ENCODE results near the gene TAPT1. TPM values are rescaled to one million over a fixed set of nuclear protein-coding genes. Genes with fewer than 3 reads are reported as not detected.

The TAPT1 gene
- total and polyA plus RNA-seq, 2 experiments from 2014 or later = 3.6 to 9.9 TPM

DNA sequence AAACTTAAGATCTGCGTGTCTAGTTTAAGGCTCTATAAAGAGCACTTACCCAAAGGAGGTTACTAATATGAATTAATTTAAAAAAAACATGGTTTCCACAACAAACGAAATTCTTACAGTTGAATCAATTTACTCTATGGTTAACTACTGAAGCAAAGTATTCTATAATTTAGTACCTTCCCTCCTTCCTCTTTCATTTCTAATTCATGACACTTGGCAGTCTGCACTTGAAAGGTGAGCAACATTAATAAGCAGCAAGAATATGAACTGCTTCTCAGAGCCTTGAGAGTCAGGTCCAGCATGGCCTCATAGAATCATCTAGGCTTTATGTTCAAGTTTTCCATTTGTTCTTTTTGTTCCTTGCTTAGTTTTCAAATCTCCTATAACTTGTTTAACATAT, 42.7 kb downstream of the TAPT1 start:
- H3K4me3 ChIP-seq = no peak overlapping the region
- no peaks in the 10 kb centered on the region for H3K9me2 ChIP-seq (ENCODE audit: insufficient read depth)
- no peaks in the 10 kb centered on the region for H3K27me3 Mint-ChIP-seq (ENCODE audit: insufficient read depth, low read depth, poor library complexity)
- peaks cover 4% of the 10 kb centered on the region for H3K4me1 Mint-ChIP-seq
- no peak for ATAC-seq
- no peak overlapping the region for H3K27ac ChIP-seq (ENCODE audit: low read depth)
- H3K36me3 ChIP-seq (ENCODE audit: insufficient read depth) = no peaks in the 10 kb centered on the region
- H3K27ac Mint-ChIP-seq = no peak overlapping the region
- no peaks in the 10 kb centered on the region for H3F3A ChIP-seq (replicated peaks; ENCODE audit: low read depth)
- H4K20me1 ChIP-seq (replicated peaks; ENCODE audit: insufficient read depth) = no peaks in the 10 kb centered on the region
- peaks cover 5% of the 10 kb centered on the region for H3K4me1 ChIP-seq (ENCODE audit: insufficient read depth)
- no peak for DNase-seq (ENCODE audit: low spot score)
- no peak overlapping the region for H3K4me2 ChIP-seq
- H3K36me3 Mint-ChIP-seq (ENCODE audit: low read depth) = peaks cover 3% of the 10 kb centered on the region; the same call in 2 of the 3 replicates
- no peak overlapping the region for H2AFZ ChIP-seq
- no peak overlapping the region for H3K4me3 Mint-ChIP-seq
- no peak for TF ChIP-seq CREB1 (CRISPR knock-in tag; IDR thresholded peaks at IDR 0.05; ENCODE audit: low read depth)
- no peak for TF ChIP-seq ZNF462 (CRISPR knock-in tag; IDR thresholded peaks at IDR 0.05)
- no peak for TF ChIP-seq POLR2AphosphoS5 (IDR thresholded peaks at IDR 0.05; ENCODE audit: low read depth)
- TF ChIP-seq JUNB (IDR thresholded peaks at IDR 0.05; ENCODE audit: unreplicated experiment) = no peak
- TF ChIP-seq EZH2 (IDR thresholded peaks at IDR 0.05; ENCODE audit: low read depth, unreplicated experiment) = no peak
- TF ChIP-seq, protein P1, sequence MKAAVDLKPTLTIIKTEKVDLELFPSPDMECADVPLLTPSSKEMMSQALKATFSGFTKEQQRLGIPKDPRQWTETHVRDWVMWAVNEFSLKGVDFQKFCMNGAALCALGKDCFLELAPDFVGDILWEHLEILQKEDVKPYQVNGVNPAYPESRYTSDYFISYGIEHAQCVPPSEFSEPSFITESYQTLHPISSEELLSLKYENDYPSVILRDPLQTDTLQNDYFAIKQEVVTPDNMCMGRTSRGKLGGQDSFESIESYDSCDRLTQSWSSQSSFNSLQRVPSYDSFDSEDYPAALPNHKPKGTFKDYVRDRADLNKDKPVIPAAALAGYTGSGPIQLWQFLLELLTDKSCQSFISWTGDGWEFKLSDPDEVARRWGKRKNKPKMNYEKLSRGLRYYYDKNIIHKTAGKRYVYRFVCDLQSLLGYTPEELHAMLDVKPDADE (IDR thresholded peaks at IDR 0.05) = no peak
- TF ChIP-seq ZNF114 (CRISPR knock-in tag; IDR thresholded peaks at IDR 0.05) = no peak
- no peak for TF ChIP-seq STAT1 (IDR thresholded peaks at IDR 0.05; ENCODE audit: unreplicated experiment)
- TF ChIP-seq ZNF331 (CRISPR knock-in tag; IDR thresholded peaks at IDR 0.05; ENCODE audit: low read depth) = no peak
- no peak for TF ChIP-seq NANOG (IDR thresholded peaks at IDR 0.05; ENCODE audit: borderline replicate concordance)
- TF ChIP-seq, protein P2, sequence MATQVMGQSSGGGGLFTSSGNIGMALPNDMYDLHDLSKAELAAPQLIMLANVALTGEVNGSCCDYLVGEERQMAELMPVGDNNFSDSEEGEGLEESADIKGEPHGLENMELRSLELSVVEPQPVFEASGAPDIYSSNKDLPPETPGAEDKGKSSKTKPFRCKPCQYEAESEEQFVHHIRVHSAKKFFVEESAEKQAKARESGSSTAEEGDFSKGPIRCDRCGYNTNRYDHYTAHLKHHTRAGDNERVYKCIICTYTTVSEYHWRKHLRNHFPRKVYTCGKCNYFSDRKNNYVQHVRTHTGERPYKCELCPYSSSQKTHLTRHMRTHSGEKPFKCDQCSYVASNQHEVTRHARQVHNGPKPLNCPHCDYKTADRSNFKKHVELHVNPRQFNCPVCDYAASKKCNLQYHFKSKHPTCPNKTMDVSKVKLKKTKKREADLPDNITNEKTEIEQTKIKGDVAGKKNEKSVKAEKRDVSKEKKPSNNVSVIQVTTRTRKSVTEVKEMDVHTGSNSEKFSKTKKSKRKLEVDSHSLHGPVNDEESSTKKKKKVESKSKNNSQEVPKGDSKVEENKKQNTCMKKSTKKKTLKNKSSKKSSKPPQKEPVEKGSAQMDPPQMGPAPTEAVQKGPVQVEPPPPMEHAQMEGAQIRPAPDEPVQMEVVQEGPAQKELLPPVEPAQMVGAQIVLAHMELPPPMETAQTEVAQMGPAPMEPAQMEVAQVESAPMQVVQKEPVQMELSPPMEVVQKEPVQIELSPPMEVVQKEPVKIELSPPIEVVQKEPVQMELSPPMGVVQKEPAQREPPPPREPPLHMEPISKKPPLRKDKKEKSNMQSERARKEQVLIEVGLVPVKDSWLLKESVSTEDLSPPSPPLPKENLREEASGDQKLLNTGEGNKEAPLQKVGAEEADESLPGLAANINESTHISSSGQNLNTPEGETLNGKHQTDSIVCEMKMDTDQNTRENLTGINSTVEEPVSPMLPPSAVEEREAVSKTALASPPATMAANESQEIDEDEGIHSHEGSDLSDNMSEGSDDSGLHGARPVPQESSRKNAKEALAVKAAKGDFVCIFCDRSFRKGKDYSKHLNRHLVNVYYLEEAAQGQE (IDR thresholded peaks at IDR 0.05; ENCODE audit: unreplicated experiment) = no peak
- no peak for TF ChIP-seq EZH2phosphoT487 (IDR thresholded peaks at IDR 0.05; ENCODE audit: unreplicated experiment)
- TF ChIP-seq, protein P3, sequence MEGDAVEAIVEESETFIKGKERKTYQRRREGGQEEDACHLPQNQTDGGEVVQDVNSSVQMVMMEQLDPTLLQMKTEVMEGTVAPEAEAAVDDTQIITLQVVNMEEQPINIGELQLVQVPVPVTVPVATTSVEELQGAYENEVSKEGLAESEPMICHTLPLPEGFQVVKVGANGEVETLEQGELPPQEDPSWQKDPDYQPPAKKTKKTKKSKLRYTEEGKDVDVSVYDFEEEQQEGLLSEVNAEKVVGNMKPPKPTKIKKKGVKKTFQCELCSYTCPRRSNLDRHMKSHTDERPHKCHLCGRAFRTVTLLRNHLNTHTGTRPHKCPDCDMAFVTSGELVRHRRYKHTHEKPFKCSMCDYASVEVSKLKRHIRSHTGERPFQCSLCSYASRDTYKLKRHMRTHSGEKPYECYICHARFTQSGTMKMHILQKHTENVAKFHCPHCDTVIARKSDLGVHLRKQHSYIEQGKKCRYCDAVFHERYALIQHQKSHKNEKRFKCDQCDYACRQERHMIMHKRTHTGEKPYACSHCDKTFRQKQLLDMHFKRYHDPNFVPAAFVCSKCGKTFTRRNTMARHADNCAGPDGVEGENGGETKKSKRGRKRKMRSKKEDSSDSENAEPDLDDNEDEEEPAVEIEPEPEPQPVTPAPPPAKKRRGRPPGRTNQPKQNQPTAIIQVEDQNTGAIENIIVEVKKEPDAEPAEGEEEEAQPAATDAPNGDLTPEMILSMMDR (conservative IDR thresholded peaks at IDR 0.05; ENCODE audit: low read depth in 2 of 2) = no peak
- H3K9me3 Mint-ChIP-seq = no peaks in the 10 kb centered on the region
- no peaks in the 10 kb centered on the region for H3K79me2 ChIP-seq (replicated peaks; ENCODE audit: insufficient read depth)
- H3K27me3 ChIP-seq (ENCODE audit: insufficient read depth) = no peaks in the 10 kb centered on the region

Data from GM23338 (cell line).